LNCaP clone FGC (cell line): ENCODE data around the gene TRPC4AP.
A peak's percentile ranks its signal among the peaks of the same experiment; 100 is the strongest.

ENCODE experiments used
- DNase-seq: peaks from one replicate; pipeline ENCODE4 v3.0.0-alpha.2; 2011; ENCODE audit warnings: low read depth
- H3K4me3 ChIP-seq: 2 replicates; pipeline ENCODE4 v1.5.1; 2011; ENCODE audit warnings: mild to moderate bottlenecking, low read depth, low read length, control low read depth
- TF ChIP-seq, protein P1 (sequence below): IDR thresholded peaks from 2 replicates; pipeline ENCODE4 v1.5.1; 2012; ENCODE audit warnings: mild to moderate bottlenecking; ENCODE audit not compliant: control insufficient read depth, insufficient read depth; ENCODE audit errors: extremely low read depth

The TRPC4AP gene

DNA sequence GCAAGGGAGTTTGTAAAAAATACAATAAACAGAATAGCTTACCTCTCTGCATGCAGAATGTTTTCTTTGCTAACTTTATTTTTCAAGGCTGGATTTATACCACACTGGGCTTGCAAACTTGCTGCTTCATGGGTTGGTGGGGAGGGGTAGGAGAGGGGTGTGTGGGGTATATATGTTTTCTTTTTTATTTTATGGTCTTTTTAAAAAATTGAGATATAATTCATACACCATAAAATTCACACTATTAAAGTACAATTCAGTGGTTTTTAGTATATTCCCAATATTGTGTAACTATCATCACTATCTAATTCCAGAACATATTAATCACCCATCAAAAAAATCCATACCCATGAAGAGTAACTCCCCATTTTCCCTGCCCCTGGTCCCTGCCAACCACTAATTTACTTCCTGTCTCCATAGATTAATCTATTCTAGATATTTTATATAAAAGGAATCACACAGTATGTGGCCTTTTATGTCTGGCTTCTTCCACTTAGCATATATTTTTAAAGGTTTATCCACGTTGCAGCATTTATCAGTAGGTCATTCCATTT lies 14.3 kb upstream of the TRPC4AP start:
- TF ChIP-seq, protein P1, sequence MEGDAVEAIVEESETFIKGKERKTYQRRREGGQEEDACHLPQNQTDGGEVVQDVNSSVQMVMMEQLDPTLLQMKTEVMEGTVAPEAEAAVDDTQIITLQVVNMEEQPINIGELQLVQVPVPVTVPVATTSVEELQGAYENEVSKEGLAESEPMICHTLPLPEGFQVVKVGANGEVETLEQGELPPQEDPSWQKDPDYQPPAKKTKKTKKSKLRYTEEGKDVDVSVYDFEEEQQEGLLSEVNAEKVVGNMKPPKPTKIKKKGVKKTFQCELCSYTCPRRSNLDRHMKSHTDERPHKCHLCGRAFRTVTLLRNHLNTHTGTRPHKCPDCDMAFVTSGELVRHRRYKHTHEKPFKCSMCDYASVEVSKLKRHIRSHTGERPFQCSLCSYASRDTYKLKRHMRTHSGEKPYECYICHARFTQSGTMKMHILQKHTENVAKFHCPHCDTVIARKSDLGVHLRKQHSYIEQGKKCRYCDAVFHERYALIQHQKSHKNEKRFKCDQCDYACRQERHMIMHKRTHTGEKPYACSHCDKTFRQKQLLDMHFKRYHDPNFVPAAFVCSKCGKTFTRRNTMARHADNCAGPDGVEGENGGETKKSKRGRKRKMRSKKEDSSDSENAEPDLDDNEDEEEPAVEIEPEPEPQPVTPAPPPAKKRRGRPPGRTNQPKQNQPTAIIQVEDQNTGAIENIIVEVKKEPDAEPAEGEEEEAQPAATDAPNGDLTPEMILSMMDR = no peak
- no peak for DNase-seq
- H3K4me3 ChIP-seq = no peak overlapping the region

DNA sequence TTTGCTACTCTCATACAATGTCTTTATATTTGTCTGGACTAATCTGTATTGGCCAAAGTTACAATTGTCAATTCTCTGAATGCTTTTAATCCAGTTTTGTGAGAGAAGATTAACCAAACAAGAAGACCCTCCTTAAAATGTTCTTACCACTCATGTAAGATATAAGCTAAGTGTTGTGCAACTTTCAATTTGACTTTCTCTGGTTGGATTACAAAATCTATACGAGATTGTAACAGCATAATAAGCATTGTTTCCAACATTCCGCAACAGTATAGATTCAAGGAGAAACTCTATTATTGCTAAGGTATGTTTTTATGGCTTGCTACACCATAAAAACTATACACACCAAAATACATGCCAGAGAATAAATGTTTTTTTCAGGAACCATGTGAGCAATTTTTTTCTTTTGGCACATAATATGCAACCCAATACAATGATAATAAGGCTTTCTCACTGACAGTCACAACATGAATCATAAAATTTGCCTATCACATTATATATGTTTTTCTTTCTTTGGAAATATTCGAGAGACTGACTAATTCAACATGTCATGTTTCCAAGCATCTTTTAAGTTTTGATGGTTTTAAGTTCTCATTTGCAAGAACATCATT lies 12.2 kb upstream of the TRPC4AP start:
- TF ChIP-seq, protein P1 = no peak

DNA sequence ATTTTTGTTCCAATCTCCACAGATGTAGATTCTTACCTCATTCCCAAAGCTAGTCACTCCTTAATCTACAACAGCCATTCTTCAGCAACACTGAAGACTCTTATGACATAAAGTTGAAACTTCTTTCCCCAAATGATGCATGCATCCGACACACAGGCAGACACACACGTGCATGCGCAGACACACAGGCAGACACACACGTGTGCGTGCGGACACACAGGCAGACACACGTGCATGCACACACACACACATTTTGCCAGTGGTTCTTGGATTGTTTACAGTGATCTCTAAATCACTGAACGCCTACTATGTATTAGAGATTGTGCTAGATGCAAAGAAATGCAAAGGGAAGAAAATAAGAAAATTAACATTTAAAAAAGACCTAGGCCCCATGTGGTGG lies 9.0 kb upstream of the TRPC4AP start:
- no peak overlapping the region for H3K4me3 ChIP-seq
- no peak for DNase-seq
- TF ChIP-seq, protein P1 = no peak

More for the DNA sequence above, 12.2 kb upstream of the TRPC4AP start:
- DNase-seq = no peak
- H3K4me3 ChIP-seq = no peak overlapping the region

DNA sequence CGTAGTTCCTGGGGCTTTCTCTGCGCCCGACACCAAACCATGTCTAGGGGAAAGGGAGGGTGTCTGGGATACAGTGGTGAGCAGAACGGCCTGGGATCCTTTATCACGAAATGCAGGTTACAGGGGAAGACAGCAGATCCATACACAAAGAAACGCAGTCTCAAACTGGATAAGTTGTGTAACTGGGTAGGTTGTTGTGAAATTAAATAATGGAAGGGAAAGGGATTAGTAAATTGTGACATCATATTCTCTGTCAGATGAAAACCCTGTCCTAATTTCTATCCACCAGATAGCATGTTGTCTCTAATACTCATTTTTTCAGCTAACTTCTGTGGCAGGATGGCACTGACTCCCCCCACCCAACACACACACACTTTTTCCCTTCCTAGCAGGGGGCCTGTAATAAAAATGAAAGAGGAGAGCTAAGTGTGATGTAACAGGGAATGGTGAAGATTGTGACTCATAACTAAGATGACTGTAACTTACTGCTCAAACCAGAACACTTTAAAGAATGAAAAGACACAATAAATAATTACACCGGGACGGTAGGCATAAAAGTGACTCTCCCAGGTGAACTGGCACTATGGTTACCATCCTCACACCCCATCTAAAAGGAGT lies 769 bp upstream of the TRPC4AP start:
- TF ChIP-seq, protein P1 = no peak
- H3K4me3 ChIP-seq = no peak overlapping the region
- no peak for DNase-seq

DNA sequence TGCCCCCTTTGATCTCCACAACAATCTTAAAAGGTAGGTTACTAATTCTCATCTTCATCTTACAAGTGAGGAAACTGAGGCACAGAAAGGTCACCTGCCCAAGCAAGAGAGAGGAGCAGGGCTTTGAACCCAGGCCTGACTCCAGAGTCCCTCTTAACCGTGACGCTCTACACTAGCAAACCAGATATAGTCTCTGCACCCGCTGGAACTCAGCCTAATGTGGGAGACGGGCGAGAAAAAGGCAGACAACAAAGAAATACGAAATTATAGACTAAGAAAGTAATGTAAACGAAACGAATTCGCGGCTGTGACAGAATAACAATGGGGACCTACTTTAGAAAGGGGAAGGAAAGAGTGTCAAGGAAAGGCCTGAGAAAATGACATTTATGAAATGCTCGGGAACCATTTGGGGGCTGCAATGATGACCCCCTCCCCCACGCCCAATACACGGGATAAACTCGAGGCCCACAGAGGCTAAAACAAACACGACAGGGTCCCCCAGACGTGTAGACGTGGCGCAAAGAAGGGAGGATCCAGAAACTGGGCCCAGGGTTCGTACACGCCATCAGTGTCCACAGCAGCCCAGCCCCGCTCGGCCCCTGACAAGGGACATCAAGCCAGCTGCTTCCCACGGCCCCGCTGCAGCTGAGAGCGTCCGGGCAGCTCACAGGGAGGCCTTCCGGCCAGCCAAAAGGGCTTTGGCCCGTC lies 637 bp downstream of the TRPC4AP start:
- DNase-seq = no peak
- H3K4me3 ChIP-seq = peak overlapping the region; percentile 81
- TF ChIP-seq, protein P1 = no peak

DNA sequence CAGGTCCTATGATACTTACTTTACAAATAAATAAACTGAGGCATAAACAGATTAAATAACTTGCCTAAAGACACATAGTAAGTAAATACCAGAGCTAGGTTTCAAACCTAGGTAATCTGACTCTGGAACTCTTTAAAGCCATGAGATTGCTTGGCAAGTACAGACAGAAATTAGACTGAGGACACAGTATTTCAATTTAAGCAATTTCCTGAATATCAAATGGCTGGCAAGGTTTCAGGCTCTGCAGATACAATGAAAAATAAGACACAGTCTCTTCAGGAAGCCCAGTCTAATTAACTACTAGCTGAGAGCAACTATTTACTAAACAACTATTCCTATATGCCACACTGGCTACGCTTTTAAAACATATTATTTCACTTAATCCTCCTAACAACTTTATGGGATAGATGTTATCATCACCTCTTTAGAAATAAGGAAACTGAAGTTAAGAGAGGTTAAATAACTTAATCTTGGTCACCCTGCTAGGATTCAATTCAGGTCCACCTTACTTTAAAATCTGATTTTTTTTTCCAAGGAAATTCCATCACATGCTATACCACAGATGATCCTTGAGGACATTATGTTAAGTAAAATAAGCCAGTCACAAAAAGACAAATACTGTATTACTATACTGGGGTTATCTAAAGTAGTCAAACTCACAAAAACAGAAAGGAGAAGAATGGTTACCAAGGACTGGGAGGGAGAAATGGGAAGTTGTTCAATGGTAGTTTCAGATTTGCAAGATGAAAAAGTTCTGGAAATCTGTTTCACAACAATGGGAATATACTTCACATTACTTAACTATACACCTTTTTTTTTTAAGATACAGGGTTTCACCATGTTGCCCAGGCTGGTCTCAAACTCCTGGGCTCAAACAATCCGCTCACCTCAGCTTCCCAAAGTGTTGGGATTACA lies 4.1 kb downstream of the TRPC4AP start:
- TF ChIP-seq, protein P1 = no peak
- no peak overlapping the region for H3K4me3 ChIP-seq
- no peak for DNase-seq
